Loucy (cell line): ENCODE measurements around the gene SMURF1.

Experiments
- CTCF ChIP-seq: fragments of 200-600 bp; sonication (generic); conservative IDR thresholded peaks from 2 replicates; pipeline ENCODE4 v1.5.1; 2014; ENCODE audit warnings: mild to moderate bottlenecking, antibody characterized with exemption, low read length
- EZH2phosphoT487 ChIP-seq: fragments of 200-600 bp; IDR thresholded peaks from 2 replicates; pipeline ENCODE4 v1.6.1; 2018; ENCODE audit warnings: antibody characterized with exemption, mild to moderate bottlenecking, moderate library complexity, borderline replicate concordance

- no peak for TF ChIP-seq CTCF
- TF ChIP-seq EZH2phosphoT487: no peak
These were observed 123.5 kb downstream of the SMURF1 start for GRCh38 chr7:99020413-99020715.
